Effector memory CD4-positive, alpha-beta T cell (primary cell): ENCODE data around the gene TNFRSF19.

Source experiments
- DNase-seq, 3 donors: peaks; one replicate each; pipeline ENCODE4 v3.0.0-alpha.2; 2020
- H3K27ac ChIP-seq: 2 replicates; pipeline ENCODE4 v1.7.0; 2013; ENCODE audit warnings: mild to moderate bottlenecking, low read length, moderate library complexity; ENCODE audit not compliant: insufficient read depth, poor library complexity, severe bottlenecking
- H3K27me3 ChIP-seq: replicated peaks from 2 replicates; pipeline ENCODE4 v1.7.0; 2013; ENCODE audit warnings: mild to moderate bottlenecking, low read length; ENCODE audit not compliant: insufficient read depth, control insufficient read depth, poor library complexity, severe bottlenecking
- H3K36me3 ChIP-seq: 2 replicates; pipeline ENCODE4 v1.7.0; 2013; ENCODE audit warnings: mild to moderate bottlenecking, low read length, moderate library complexity; ENCODE audit not compliant: control insufficient read depth, insufficient read depth
- H3K4me1 ChIP-seq: 2 replicates; pipeline ENCODE4 v1.7.0; 2013; ENCODE audit warnings: low read length, mild to moderate bottlenecking; ENCODE audit not compliant: control insufficient read depth, insufficient read depth, poor library complexity, severe bottlenecking
- H3K4me3 ChIP-seq: 2 replicates; pipeline ENCODE4 v1.7.0; 2013; ENCODE audit warnings: low read length, low read depth, mild to moderate bottlenecking; ENCODE audit not compliant: insufficient read depth, poor library complexity, severe bottlenecking
- H3K9me3 ChIP-seq: 2 replicates; pipeline ENCODE4 v1.7.0; 2013; ENCODE audit warnings: mild to moderate bottlenecking, low read length, moderate library complexity; ENCODE audit not compliant: control insufficient read depth

The TNFRSF19 gene

DNA sequence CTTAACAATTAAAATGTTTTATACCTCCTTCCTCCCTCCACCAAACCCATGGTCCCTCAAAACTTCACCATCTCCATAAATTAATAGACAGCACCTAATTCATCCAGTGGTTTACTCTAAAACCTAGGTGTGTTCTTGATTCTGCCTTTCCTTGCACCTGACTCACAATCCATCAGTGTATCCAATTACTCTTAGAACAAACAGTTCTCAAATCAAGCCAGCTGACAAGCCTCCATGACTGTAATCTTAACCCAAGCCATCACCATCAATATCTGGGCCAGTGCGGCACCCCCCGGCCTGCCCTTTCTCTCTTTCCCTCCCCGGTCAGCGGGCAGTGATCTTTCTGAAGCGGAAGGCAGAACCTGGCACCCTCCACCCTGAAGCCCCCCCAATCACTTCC lies 75.6 kb downstream of the TNFRSF19 start:
- no peak overlapping the region for H3K27ac ChIP-seq
- DNase-seq, result no peak
- H3K4me3 ChIP-seq, result no peak overlapping the region
- no peaks in the 10 kb centered on the region for H3K9me3 ChIP-seq
- H3K27me3 ChIP-seq, result no peaks in the 10 kb centered on the region
- H3K4me1 ChIP-seq, result no peaks in the 10 kb centered on the region
- no peaks in the 10 kb centered on the region for H3K36me3 ChIP-seq

GRCh38 chr13:23651439-23651838 lies 81.2 kb downstream of the TNFRSF19 start:
- no peaks in the 10 kb centered on the region for H3K27me3 ChIP-seq
- H3K36me3 ChIP-seq, result no peaks in the 10 kb centered on the region
- no peak overlapping the region for H3K4me3 ChIP-seq
- H3K27ac ChIP-seq, result no peak overlapping the region
- DNase-seq, result no peak
- no peaks in the 10 kb centered on the region for H3K9me3 ChIP-seq
- H3K4me1 ChIP-seq, result no peaks in the 10 kb centered on the region

DNA sequence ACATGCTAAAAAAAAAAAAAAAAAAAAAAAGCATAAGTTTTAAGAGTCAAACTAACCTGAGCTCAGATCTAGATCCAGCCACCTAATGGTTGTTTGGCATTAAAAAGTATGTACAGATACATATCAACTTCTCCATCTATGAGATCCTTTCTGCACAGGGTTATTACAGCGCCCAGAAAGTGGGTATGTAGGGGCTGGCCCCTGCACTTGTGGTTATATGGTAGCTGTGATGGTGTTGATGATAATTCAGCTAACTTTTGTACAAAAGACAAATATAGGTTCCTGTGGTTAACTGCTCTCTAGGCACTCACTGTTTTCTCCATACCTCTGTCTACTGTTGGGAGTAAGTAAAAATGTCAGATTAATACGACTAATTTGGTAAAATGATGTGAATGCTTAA lies 81.7 kb downstream of the TNFRSF19 start:
- no peak overlapping the region for H3K4me3 ChIP-seq
- H3K9me3 ChIP-seq, result no peaks in the 10 kb centered on the region
- H3K4me1 ChIP-seq, result no peaks in the 10 kb centered on the region
- no peak for DNase-seq
- H3K27ac ChIP-seq, result no peak overlapping the region
- H3K36me3 ChIP-seq, result no peaks in the 10 kb centered on the region
- H3K27me3 ChIP-seq, result no peaks in the 10 kb centered on the region

DNA sequence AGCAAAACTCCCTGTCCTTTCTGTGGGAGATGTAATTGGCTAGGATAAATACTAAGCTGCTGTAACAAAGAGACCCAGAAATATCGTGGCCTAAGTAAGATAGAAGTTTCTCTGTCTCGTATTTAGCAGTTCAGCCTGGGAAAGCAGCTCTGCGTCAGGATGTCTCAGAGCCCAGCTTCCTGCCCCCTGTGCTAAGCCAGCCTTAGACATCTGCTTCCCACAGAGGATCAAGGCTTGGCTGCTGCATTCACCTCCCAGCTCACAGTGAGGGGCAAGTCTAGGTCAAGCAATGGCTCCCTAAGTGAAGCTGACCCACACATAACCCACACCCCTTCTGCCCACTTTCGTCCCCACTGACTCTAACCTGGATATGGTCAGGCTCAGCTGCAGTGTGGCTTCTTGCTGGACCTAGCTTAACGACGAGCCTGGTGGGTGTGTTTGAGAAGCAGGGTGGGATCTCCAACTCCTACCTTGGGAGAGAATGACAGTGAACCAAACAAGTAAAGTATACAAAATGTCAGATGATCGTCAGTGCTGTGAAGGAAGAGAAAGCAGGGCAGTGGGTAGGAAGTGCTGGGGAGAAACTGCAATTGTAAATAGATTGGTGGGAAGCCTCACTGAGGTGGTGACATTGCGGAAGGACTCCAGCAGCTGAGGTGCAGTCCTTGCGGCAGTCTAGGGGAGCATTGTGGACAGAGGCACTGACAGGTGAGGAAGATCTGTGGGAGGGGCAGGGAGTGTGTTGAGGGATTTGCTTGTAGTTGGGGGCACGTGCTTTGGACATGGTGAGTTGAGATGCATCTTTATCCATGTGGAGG lies 82.9 kb downstream of the TNFRSF19 start:
- no peak for DNase-seq
- H3K36me3 ChIP-seq, result no peaks in the 10 kb centered on the region
- no peak overlapping the region for H3K4me3 ChIP-seq
- H3K27ac ChIP-seq, result no peak overlapping the region
- no peaks in the 10 kb centered on the region for H3K27me3 ChIP-seq
- H3K4me1 ChIP-seq, result no peaks in the 10 kb centered on the region
- no peaks in the 10 kb centered on the region for H3K9me3 ChIP-seq

GRCh38 chr13:23654111-23655110 lies 84.2 kb downstream of the TNFRSF19 start:
- H3K36me3 ChIP-seq, result no peaks in the 10 kb centered on the region
- no peak for DNase-seq
- no peaks in the 10 kb centered on the region for H3K4me1 ChIP-seq
- no peaks in the 10 kb centered on the region for H3K9me3 ChIP-seq
- H3K4me3 ChIP-seq, result no peak overlapping the region
- no peaks in the 10 kb centered on the region for H3K27me3 ChIP-seq
- H3K27ac ChIP-seq, result no peak overlapping the region

DNA sequence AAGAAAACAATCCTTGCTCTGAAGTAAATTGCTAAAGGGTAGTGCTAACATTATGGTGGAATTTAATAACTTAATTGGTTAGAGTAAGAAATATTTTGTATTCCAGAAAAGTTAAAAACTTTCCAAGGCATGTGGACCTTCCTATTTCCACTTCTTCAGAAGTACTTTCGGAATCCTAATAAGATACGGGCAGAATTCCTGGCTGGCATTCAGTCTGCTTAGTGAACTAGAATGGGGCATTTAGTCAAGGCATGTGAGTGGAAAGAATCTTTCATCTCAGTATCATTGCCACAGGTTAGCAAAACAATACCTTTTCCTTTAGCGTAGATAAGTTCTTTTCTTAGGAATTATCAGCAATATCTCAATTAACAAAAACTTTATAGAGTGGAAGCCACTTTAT lies 85.1 kb downstream of the TNFRSF19 start:
- Histone ChIP-seq H3K4me1 (no peaks in the 10 kb centered on the region), H3K4me3 (no peak overlapping the region), H3K36me3 (no peaks in the 10 kb centered on the region), H3K9me3 (no peaks in the 10 kb centered on the region), H3K27ac (no peak overlapping the region), H3K27me3 (no peaks in the 10 kb centered on the region)
- DNase-seq, result no peak

GRCh38 chr13:23656637-23657371 lies 86.6 kb downstream of the TNFRSF19 start:
- no peak overlapping the region for H3K27ac ChIP-seq
- no peaks in the 10 kb centered on the region for H3K9me3 ChIP-seq
- no peaks in the 10 kb centered on the region for H3K27me3 ChIP-seq
- no peak for DNase-seq
- H3K4me3 ChIP-seq, result no peak overlapping the region
- H3K4me1 ChIP-seq, result no peaks in the 10 kb centered on the region
- no peaks in the 10 kb centered on the region for H3K36me3 ChIP-seq

GRCh38 chr13:23658929-23659541 lies 88.8 kb downstream of the TNFRSF19 start:
- H3K9me3 ChIP-seq, result no peaks in the 10 kb centered on the region
- no peaks in the 10 kb centered on the region for H3K36me3 ChIP-seq
- H3K27ac ChIP-seq, result no peak overlapping the region
- H3K4me1 ChIP-seq, result no peaks in the 10 kb centered on the region
- no peak overlapping the region for H3K4me3 ChIP-seq
- no peak for DNase-seq
- no peaks in the 10 kb centered on the region for H3K27me3 ChIP-seq

GRCh38 chr13:23660249-23660648 lies 90.0 kb downstream of the TNFRSF19 start:
- Histone ChIP-seq H3K4me1 (no peaks in the 10 kb centered on the region), H3K27ac (no peak overlapping the region), H3K36me3 (no peaks in the 10 kb centered on the region), H3K4me3 (no peak overlapping the region), H3K27me3 (no peaks in the 10 kb centered on the region), H3K9me3 (no peaks in the 10 kb centered on the region)
- no peak for DNase-seq
